Lung (tissue), 12 donors: ENCODE measurements around the gene DNAH9. TPM values are rescaled to one million over a fixed set of nuclear protein-coding genes. Genes with fewer than 3 reads are reported as not detected.

ENCODE experiments used
- ATAC-seq: fragments of 200-7000 bp; cut with Tn5 transposase; one replicate; pipeline ENCODE4 v1.9.1; 2020; ENCODE audit warnings: moderate number of reproducible peaks; ENCODE audit not compliant: insufficient read depth, low FRiP score
- DNase-seq, 3 donors: peaks; one replicate each; pipeline ENCODE4 v3.0.0-alpha.2; 2013 to 2017
- H3K27ac ChIP-seq, 2 donors: one replicate each; pipeline ENCODE4 v1.5.1; 2013; ENCODE audit warnings: mild to moderate bottlenecking in 2 of 2, moderate library complexity in 2 of 2, control low read depth in 1 of 2, inconsistent platforms in 1 of 2, low read depth in 1 of 2, low read length in 1 of 2
- H3K27me3 ChIP-seq, 3 donors: one replicate each; pipeline ENCODE4 v1.5.1; 2013; ENCODE audit warnings: low read length in 2 of 3; ENCODE audit not compliant: control insufficient read depth in 3 of 3, insufficient read depth in 3 of 3
- H3K36me3 ChIP-seq, 4 donors: one replicate each; pipeline ENCODE4 v1.5.1; 2013; ENCODE audit warnings: low read length in 4 of 4, mild to moderate bottlenecking in 1 of 4, moderate library complexity in 1 of 4; ENCODE audit not compliant: control insufficient read depth in 4 of 4, insufficient read depth in 4 of 4
- H3K4me1 ChIP-seq, 5 donors: one replicate each; pipeline ENCODE4 v1.5.1; 2013; ENCODE audit warnings: low read length in 5 of 5, mild to moderate bottlenecking in 2 of 5, moderate library complexity in 1 of 5; ENCODE audit not compliant: control insufficient read depth in 5 of 5, insufficient read depth in 5 of 5
- H3K4me3 ChIP-seq: one replicate; pipeline ENCODE4 v1.5.1; 2013; ENCODE audit warnings: mild to moderate bottlenecking, control low read depth, moderate library complexity
- H3K9ac ChIP-seq, 2 donors: one replicate each; pipeline ENCODE4 v1.5.1; 2013; ENCODE audit warnings: low read length in 2 of 2, control low read depth in 1 of 2; ENCODE audit not compliant: insufficient read depth in 1 of 2
- H3K9me3 ChIP-seq, 4 donors: one replicate each; pipeline ENCODE4 v1.5.1; 2013; ENCODE audit warnings: low read length in 3 of 4, mild to moderate bottlenecking in 1 of 4, moderate library complexity in 1 of 4; ENCODE audit not compliant: control insufficient read depth in 4 of 4, insufficient read depth in 3 of 4
- CTCF ChIP-seq: IDR thresholded peaks from 2 replicates; pipeline ENCODE4 v1.5.1; 2012; ENCODE audit warnings: mild to moderate bottlenecking; ENCODE audit errors: control extremely low read depth, extremely low read depth
- WGBS, 2 donors: extraction: QIAGEN DNeasy Blood & Tissue Kit; methylation state at CpG; one replicate each; pipeline ENCODE4 v1.1.7; 2013; 5-methylcytosine and 5-hydroxymethylcytosine counted together
- polyA plus RNA-seq, 2 donors: library from polyadenylated mRNA; stranded (reverse); fragments of 200-250 nt; gene quantifications; one replicate each; pipeline ENCODE4 v1.2.1, GENCODE V29; 2013
- total RNA-seq, 2 donors: library from RNA; depleted of rRNA in 1 of 2; stranded (reverse); fragments of >200 nt in 1 of 2; gene quantifications; one replicate each; pipeline ENCODE4 v1.2.1, GENCODE V29; 2014 to 2021
- donor health status: control.
- donor health status: control.
- donor health status: Bipolar disorder and iron deficiency.
- donor health status: healthy.
- donor health status: DM: yes; HTN: yes; CAD: no.

DNAH9 gene
- total and polyA plus RNA-seq, 4 donors = 4.0 to 36.1 (median 20.9) TPM

GRCh38 chr17:11618861-11619566 lies 20.7 kb downstream of the DNAH9 start:
- no peaks in the 10 kb centered on the region for H3K4me1 ChIP-seq
- no peak overlapping the region for H3K4me3 ChIP-seq
- no peak overlapping the region for H3K27ac ChIP-seq
- H3K36me3 ChIP-seq = no peaks in the 10 kb centered on the region
- no peak for TF ChIP-seq CTCF
- DNase-seq = peak in 1 of 3 donors; percentile 12
- H3K9me3 ChIP-seq = no peaks in the 10 kb centered on the region
- H3K9ac ChIP-seq = no peak overlapping the region
- no peaks in the 10 kb centered on the region for H3K27me3 ChIP-seq
- ATAC-seq = no peak
- 70 to 76% methylated on average over 8 of the region's 8 CpGs for WGBS, 2 donors

GRCh38 chr17:11622492-11622891 lies 24.2 kb downstream of the DNAH9 start:
- Histone ChIP-seq H3K27me3 (no peaks in the 10 kb centered on the region), H3K9me3 (no peaks in the 10 kb centered on the region), H3K9ac (no peak overlapping the region), H3K27ac (no peak overlapping the region), H3K4me1 (no peaks in the 10 kb centered on the region), H3K4me3 (no peak overlapping the region), H3K36me3 (no peaks in the 10 kb centered on the region)
- TF ChIP-seq CTCF = no peak
- no peak for DNase-seq
- 81 to 92% methylated on average over 5 of the region's 5 CpGs for WGBS, 2 donors
- no peak for ATAC-seq

- TF ChIP-seq CTCF = no peak
- ATAC-seq (no peak), DNase-seq (no peak)
- no peak overlapping the region for H3K4me3 ChIP-seq
- no peak overlapping the region for H3K27ac ChIP-seq
- H3K4me1 ChIP-seq = no peaks in the 10 kb centered on the region
- H3K9ac ChIP-seq = no peak overlapping the region
- H3K27me3 ChIP-seq = no peaks in the 10 kb centered on the region
- 65 to 76% methylated on average over 6 of the region's 6 CpGs for WGBS, 2 donors
- no peaks in the 10 kb centered on the region for H3K9me3 ChIP-seq
- H3K36me3 ChIP-seq = no peaks in the 10 kb centered on the region
These were observed 26.7 kb downstream of the DNAH9 start for GRCh38 chr17:11624976-11625375.

- 66 to 74% methylated on average over 3 of the region's 3 CpGs for WGBS, 2 donors
- no peaks in the 10 kb centered on the region for H3K27me3 ChIP-seq
- H3K4me3 ChIP-seq = no peak overlapping the region
- no peaks in the 10 kb centered on the region for H3K36me3 ChIP-seq
- H3K9ac ChIP-seq = no peak overlapping the region
- no peaks in the 10 kb centered on the region for H3K9me3 ChIP-seq
- H3K4me1 ChIP-seq = no peaks in the 10 kb centered on the region
- H3K27ac ChIP-seq = no peak overlapping the region
- no peak for ATAC-seq
- TF ChIP-seq CTCF = no peak
- DNase-seq = no peak
These were observed 27.6 kb downstream of the DNAH9 start for GRCh38 chr17:11625878-11626277.
